ENCODE data around the gene RPL36. TPM values are rescaled to one million over a fixed set of nuclear protein-coding genes. Genes with fewer than 3 reads are reported as not detected.

Gene RPL36
- total and polyA plus RNA-seq, 9 of the 15 experiments (the other 6 are each of a cell fraction or from before 2014, with no cell fraction given) = 350 to 3,412 (median 1,507) TPM

DNA sequence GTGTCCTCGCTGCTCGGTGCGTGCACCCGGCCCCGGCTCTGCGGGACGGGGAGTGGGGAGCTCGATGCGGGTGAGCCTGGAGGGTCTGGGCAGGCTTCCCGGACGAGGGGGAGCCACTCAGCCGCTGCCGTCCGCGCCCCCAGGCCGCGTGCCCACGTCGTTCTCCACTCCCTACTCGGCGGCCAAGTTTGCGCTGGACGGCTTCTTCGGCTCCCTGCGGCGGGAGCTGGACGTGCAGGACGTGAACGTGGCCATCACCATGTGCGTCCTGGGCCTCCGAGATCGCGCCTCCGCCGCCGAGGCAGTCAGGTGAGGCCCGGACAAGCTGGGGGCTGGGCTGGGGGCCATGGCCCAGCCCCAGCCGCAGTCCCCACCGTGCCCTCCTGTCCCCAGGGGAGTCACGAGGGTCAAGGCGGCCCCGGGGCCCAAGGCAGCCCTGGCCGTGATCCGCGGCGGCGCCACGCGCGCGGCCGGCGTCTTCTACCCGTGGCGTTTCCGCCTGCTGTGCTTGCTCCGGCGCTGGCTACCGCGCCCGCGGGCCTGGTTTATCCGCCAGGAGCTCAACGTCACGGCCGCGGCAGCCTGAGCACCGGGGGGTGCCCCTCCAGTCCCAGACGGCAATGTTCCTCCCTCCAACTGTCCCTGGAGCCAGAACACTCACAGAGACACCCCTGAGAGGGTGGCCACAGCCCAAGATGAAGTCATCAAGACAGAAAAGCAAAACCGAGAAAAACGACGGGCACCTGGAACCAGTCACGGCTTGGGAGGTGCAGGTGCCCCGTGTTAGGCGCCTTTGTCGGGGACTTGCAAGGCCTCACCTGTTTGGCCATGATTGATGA, 2.5 kb upstream of the RPL36 start (continued):
- TF ChIP-seq MYBL2 (IDR thresholded peaks at IDR 0.05; ENCODE audit: low read depth) = no peak
- no peak for TF ChIP-seq MYBL2 (CRISPR knock-in tag; IDR thresholded peaks at IDR 0.05; ENCODE audit: borderline replicate concordance)
- peak; percentile 78 for TF ChIP-seq PCBP1 (IDR thresholded peaks at IDR 0.05; ENCODE audit: low read depth, low read length, poor library complexity, severe bottlenecking)
- no peak for TF ChIP-seq TARDBP (IDR thresholded peaks at IDR 0.05)
- 0 out of 2 replicates have a peak, but pooled peaks have one; percentile 54 for TF ChIP-seq NR2C2 (CRISPR knock-in tag; IDR thresholded peaks at IDR 0.05)
- TF ChIP-seq NR2C2 (tag; IDR thresholded peaks at IDR 0.05) = no peak
- no peak for TF ChIP-seq ZSCAN29 (IDR thresholded peaks at IDR 0.05)
- no peak for TF ChIP-seq ZSCAN32 (CRISPR knock-in tag; IDR thresholded peaks at IDR 0.05)
- no peak for TF ChIP-seq ATF1 (CRISPR knock-in tag; IDR thresholded peaks at IDR 0.05)
- TF ChIP-seq ATF1 (tag; IDR thresholded peaks at IDR 0.05) = peak; percentile 81
- TF ChIP-seq MIER1 (IDR thresholded peaks at IDR 0.05; ENCODE audit: low read depth) = no peak
- TF ChIP-seq BRCA1 (IDR thresholded peaks at IDR 0.05) = no peak
- TF ChIP-seq BRCA1 (CRISPR knock-in tag; IDR thresholded peaks at IDR 0.05) = no peak
- no peak for TF ChIP-seq PHF21A (IDR thresholded peaks at IDR 0.05; ENCODE audit: borderline replicate concordance, low read depth)
- TF ChIP-seq ZNF592 (IDR thresholded peaks at IDR 0.05) = 0 out of 2 replicates have a peak, but pooled peaks have one; percentile 21
- peak; percentile 86 for TF ChIP-seq U2AF1 (optimal IDR thresholded peaks at IDR 0.05; ENCODE audit: low read depth, low read length)
- 0 out of 6 replicates have a peak, but pooled peaks of 1 of the 3 experiments have one; percentile 29 for TF ChIP-seq ZBTB11 (CRISPR knock-in tag; IDR thresholded peaks at IDR 0.05)
- TF ChIP-seq HLTF (IDR thresholded peaks at IDR 0.05) = no peak
- TF ChIP-seq, protein P1, sequence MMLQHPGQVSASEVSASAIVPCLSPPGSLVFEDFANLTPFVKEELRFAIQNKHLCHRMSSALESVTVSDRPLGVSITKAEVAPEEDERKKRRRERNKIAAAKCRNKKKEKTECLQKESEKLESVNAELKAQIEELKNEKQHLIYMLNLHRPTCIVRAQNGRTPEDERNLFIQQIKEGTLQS (IDR thresholded peaks at IDR 0.05) = no peak
- TF ChIP-seq, protein P1 (CRISPR knock-in tag; conservative IDR thresholded peaks at IDR 0.05) = no peak
- TF ChIP-seq POLR2G (IDR thresholded peaks at IDR 0.05; ENCODE audit: low read depth, low read length) = peak; percentile 62; the same call in 1 of the 2 replicates

Data from K562 (cell line).